Astrocyte of the cerebellum (primary cell): ENCODE measurements around the gene BMP6.

ENCODE experiments used
- DNase-seq: peaks from one replicate; pipeline ENCODE4 v3.0.0-alpha.2; 2011; ENCODE audit warnings: low read depth
- H3K4me3 ChIP-seq: 2 replicates; pipeline ENCODE4 v1.5.1; 2011; ENCODE audit warnings: mild to moderate bottlenecking, low read depth, low read length, moderate library complexity
- CTCF ChIP-seq: IDR thresholded peaks from 2 replicates; pipeline ENCODE4 v1.5.1; 2012; ENCODE audit warnings: low read length, low read depth, moderate library complexity, mild to moderate bottlenecking; ENCODE audit errors: missing control alignments
- in situ Hi-C: cut with HindIII; loops from 2 replicates; pipeline ENCODE4 v1.10.0; 2017; ENCODE audit warnings: low sequenced_read_pairs

BMP6 gene

GRCh38 chr6:7828124-7828523 lies 102.2 kb downstream of the BMP6 start:
- DNase-seq: no peak
- no peak overlapping the region for H3K4me3 ChIP-seq
- in situ Hi-C loops: no loop called here
- TF ChIP-seq CTCF: no peak

- TF ChIP-seq CTCF: no peak
- no peak for DNase-seq
- no peak overlapping the region for H3K4me3 ChIP-seq
- in situ Hi-C loops: no loop called here
Observed at GRCh38 chr6:7832904-7833750, 107.2 kb downstream of the BMP6 start.

- H3K4me3 ChIP-seq: no peak overlapping the region
- no peak for TF ChIP-seq CTCF
- DNase-seq: no peak
- in situ Hi-C loops: no loop called here
Observed at GRCh38 chr6:7833751-7834070, 107.8 kb downstream of the BMP6 start.

- no peak for TF ChIP-seq CTCF
- no peak overlapping the region for H3K4me3 ChIP-seq
- no peak for DNase-seq
- in situ Hi-C loops: no loop called here
Observed at GRCh38 chr6:7836371-7837026, 110.6 kb downstream of the BMP6 start.

- in situ Hi-C loops: no loop called here
- DNase-seq: no peak
- TF ChIP-seq CTCF: no peak
- H3K4me3 ChIP-seq: no peak overlapping the region
Observed at GRCh38 chr6:7841781-7842468, 116.0 kb downstream of the BMP6 start.

GRCh38 chr6:7846966-7847818 lies 121.3 kb downstream of the BMP6 start:
- H3K4me3 ChIP-seq: no peak overlapping the region
- in situ Hi-C loops: no loop called here
- no peak for TF ChIP-seq CTCF
- no peak for DNase-seq
